ENCODE measurements around the gene POLD4. TPM values are rescaled to one million over a fixed set of nuclear protein-coding genes. Genes with fewer than 3 reads are reported as not detected.
"Not testable (repeated sequence)": the region's sequence is repeated elsewhere in the genome, so short reads cannot be mapped to it uniquely, and the experiment has no call there.

The POLD4 gene
- total RNA-seq, result 100 to 1,000 TPM in 1 of 5 experiments, 10 to 100 TPM in 4; 59.9 to 104 (median 76.1) TPM
- polyA plus RNA-seq, result 100 to 1,000 TPM in 1 of 2 donors, 10 to 100 TPM in 1; 98.9 to 116 TPM
- total RNA-seq, result 10.2 reads per million, percentile 36 among the genes with 10 or more reads in this experiment

GRCh38 chr11:67353317-67354074, at the start of gene POLD4:
POLD4 (minus strand) TSS chr11:67353546; CDS start chr11:67353399, 147 bp downstream.
- peaks cover 31 to 64% (median 50%) of the 10 kb centered on the region in 7 donors for H3K4me1 Mint-ChIP-seq
- H3K27me3 Mint-ChIP-seq, result peaks cover 0 to 5% (median 0%) of the 10 kb centered on the region in 5 donors
- H3K36me3 Mint-ChIP-seq, result no peaks in the 10 kb centered on the region
- H3K4me1 ChIP-seq (ENCODE audit: control insufficient read depth in 2 of 2, insufficient read depth in 2 of 2, low read length in 2 of 2), result peaks cover 30 to 45% of the 10 kb centered on the region in 2 donors
- peaks cover 0 to 3% (median 0%) of the 10 kb centered on the region in 3 experiments for H3K36me3 ChIP-seq (ENCODE audit: control insufficient read depth in 2 of 3, insufficient read depth in 3 of 3, low read length in 3 of 3)
- peaks cover 0 to 4% (median 0%) of the 10 kb centered on the region in 11 donors for H3K9me3 Mint-ChIP-seq
- peak within 1 kb of the TSS; percentile 97 for H3K27ac ChIP-seq (ENCODE audit: low read depth, low read length)
- H3K27ac Mint-ChIP-seq, result peak within 1 kb of the TSS; percentile 97 to 100 (median 99)
- peak within 1 kb of the TSS; percentile 96 for H3K4me3 ChIP-seq (ENCODE audit: low read length)
- POLR2A ChIA-PET, result interaction anchor here (0.7 to 17.2 kb wide), 41 partner anchors 9 to 277 kb away, joined by 3 to 272 read pairs (median 5); partner anchors contain the start of genes AIP, ANKRD13D, CDK2AP2 and CLCF1
- intact Hi-C loops (cut with micrococcal nuclease), result loop anchor here (1.0 to 10.0 kb wide), 19 partner anchors 8 to 451 kb away; partner anchors contain the start of genes AIP (in 1 of the 2), ANKRD13D (in 1 of the 2), CDK2AP2 (in 1 of the 2) and CLCF1 (in 1 of the 2)
- DNase-seq (peak; percentile 91 to 97 (median 95)), ATAC-seq (peak; percentile 93)
- peak within 1 kb of the TSS; percentile 85 to 100 (median 97) for H3K4me3 Mint-ChIP-seq
- CTCF ChIA-PET, result interaction anchor here (0.6 to 16.9 kb wide), 19 partner anchors 8 to 255 kb away, joined by 3 to 495 read pairs (median 4); partner anchors contain the start of genes AIP, CLCF1, PPP1CA and RAD9A
- H3K9me3 ChIP-seq (ENCODE audit: control insufficient read depth in 2 of 3, low read length in 3 of 3), result no peaks in the 10 kb centered on the region
- no peaks in the 10 kb centered on the region for H3K27me3 ChIP-seq (ENCODE audit: control insufficient read depth in 2 of 2, insufficient read depth in 2 of 2, low read length in 2 of 2)

GRCh38 chr11:67403085-67403484, 49.7 kb upstream of the POLD4 start:
- not testable (repeated sequence) for H3K9me3 Mint-ChIP-seq; H3K27me3 ChIP-seq (ENCODE audit: control insufficient read depth in 2 of 2, insufficient read depth in 2 of 2, low read length in 2 of 2); H3K27me3 Mint-ChIP-seq; H3K9me3 ChIP-seq (ENCODE audit: control insufficient read depth in 2 of 3, low read length in 3 of 3); DNase-seq; ATAC-seq
- peak overlapping the region; percentile 87 for H3K27ac ChIP-seq (ENCODE audit: low read depth, low read length)
- peaks cover 8 to 45% (median 15%) of the 10 kb centered on the region in 3 experiments for H3K36me3 ChIP-seq (ENCODE audit: control insufficient read depth in 2 of 3, insufficient read depth in 3 of 3, low read length in 3 of 3)
- H3K36me3 Mint-ChIP-seq, result peaks cover 0 to 48% (median 9%) of the 10 kb centered on the region in 5 donors
- H3K4me1 ChIP-seq (ENCODE audit: control insufficient read depth in 2 of 2, insufficient read depth in 2 of 2, low read length in 2 of 2), result peaks cover 61 to 63% of the 10 kb centered on the region in 2 donors
- H3K4me3 ChIP-seq (ENCODE audit: low read length), result peak overlapping the region; percentile 98
- peak overlapping the region; percentile 85 to 97 (median 95) for H3K27ac Mint-ChIP-seq
- ChIA-PET CTCF (interaction anchor here (1.0 to 6.4 kb wide), 11 partner anchors 10 to 81 kb away, joined by 3 to 67 read pairs (median 6); partner anchors contain the start of genes PTPRCAP and RAD9A), POLR2A (interaction anchor here (0.8 to 25.4 kb wide), 20 partner anchors 12 to 282 kb away, joined by 3 to 1530 read pairs (median 6); partner anchors contain the start of genes AIP, CARNS1, POLD4 and PTPRCAP)
- H3K4me3 Mint-ChIP-seq, result peak overlapping the region; percentile 90 to 100 (median 98)
- peaks cover 24 to 59% (median 52%) of the 10 kb centered on the region in 7 donors for H3K4me1 Mint-ChIP-seq
- intact Hi-C loops (cut with micrococcal nuclease), result loop anchor here (1.0 to 5.0 kb wide), 10 partner anchors 8 to 229 kb away; partner anchors contain the start of genes PTPRCAP (in 2 of the 2), AIP (in 1 of the 2) and RPS6KB2 (in 1 of the 2)

GRCh38 chr11:67402192-67402839, 49.0 kb upstream of the POLD4 start:
- not testable (repeated sequence) for H3K27me3 Mint-ChIP-seq; H3K9me3 Mint-ChIP-seq; H3K9me3 ChIP-seq (ENCODE audit: control insufficient read depth in 2 of 3, low read length in 3 of 3); H3K27me3 ChIP-seq (ENCODE audit: control insufficient read depth in 2 of 2, insufficient read depth in 2 of 2, low read length in 2 of 2); ATAC-seq
- H3K27ac ChIP-seq (ENCODE audit: low read depth, low read length), result peak overlapping the region; percentile 87
- peak overlapping the region; percentile 98 for H3K4me3 ChIP-seq (ENCODE audit: low read length)
- Mint-ChIP-seq H3K4me1 (peaks cover 23 to 59% (median 52%) of the 10 kb centered on the region in 7 donors), H3K27ac (peak overlapping the region; percentile 66 to 97 (median 95)), H3K4me3 (peak overlapping the region; percentile 72 to 100 (median 96)), H3K36me3 (peaks cover 0 to 49% (median 7%) of the 10 kb centered on the region in 5 donors)
- H3K4me1 ChIP-seq (ENCODE audit: control insufficient read depth in 2 of 2, insufficient read depth in 2 of 2, low read length in 2 of 2), result peaks cover 58 to 63% of the 10 kb centered on the region in 2 donors
- intact Hi-C loops (cut with micrococcal nuclease), result loop anchor here (1.0 to 5.0 kb wide), 6 partner anchors 19 to 230 kb away; partner anchors contain the start of genes AIP (in 1 of the 2) and RPS6KB2 (in 1 of the 2)
- CTCF ChIA-PET, result interaction anchor here (0.6 to 6.4 kb wide), 14 partner anchors 11 to 260 kb away, joined by 3 to 67 read pairs (median 4); partner anchors contain the start of genes PITPNM1 and PTPRCAP
- POLR2A ChIA-PET, result interaction anchor here (0.6 to 25.4 kb wide), 26 partner anchors 9 to 281 kb away, joined by 3 to 1530 read pairs (median 6); partner anchors contain the start of genes AIP, ANKRD13D, CARNS1 and PITPNM1
- peaks cover 14 to 53% (median 19%) of the 10 kb centered on the region in 3 experiments for H3K36me3 ChIP-seq (ENCODE audit: control insufficient read depth in 2 of 3, insufficient read depth in 3 of 3, low read length in 3 of 3)
- peak in 2 of 9 donors; percentile 13 to 38 for DNase-seq

- CTCF ChIA-PET, result interaction anchor here (0.6 to 6.4 kb wide), 17 partner anchors 10 to 259 kb away, joined by 3 to 67 read pairs (median 4); partner anchors contain the start of genes AIP, PITPNM1, POLD4 and PTPRCAP
- peaks cover 55 to 63% of the 10 kb centered on the region in 2 donors for H3K4me1 ChIP-seq (ENCODE audit: control insufficient read depth in 2 of 2, insufficient read depth in 2 of 2, low read length in 2 of 2)
- DNase-seq (peak; percentile 87 to 99 (median 92)), ATAC-seq (peak; percentile 93)
- H3K27ac ChIP-seq (ENCODE audit: low read depth, low read length), result peak within 1 kb of the TSS; percentile 87
- H3K36me3 ChIP-seq (ENCODE audit: control insufficient read depth in 2 of 3, insufficient read depth in 3 of 3, low read length in 3 of 3), result peaks cover 14 to 59% (median 19%) of the 10 kb centered on the region in 3 experiments
- POLR2A ChIA-PET, result interaction anchor here (0.5 to 25.4 kb wide), 31 partner anchors 8 to 747 kb away, joined by 3 to 1530 read pairs (median 6); partner anchors contain the start of genes AIP, ANKRD13D, CARNS1 and CDK2AP2
- no peaks in the 10 kb centered on the region for H3K27me3 ChIP-seq (ENCODE audit: control insufficient read depth in 2 of 2, insufficient read depth in 2 of 2, low read length in 2 of 2)
- Mint-ChIP-seq H3K36me3 (peaks cover 0 to 44% (median 4%) of the 10 kb centered on the region in 5 donors), H3K9me3 (peaks cover 0 to 3% (median 0%) of the 10 kb centered on the region in 11 donors), H3K27me3 (no peaks in the 10 kb centered on the region), H3K4me1 (peaks cover 22 to 59% (median 52%) of the 10 kb centered on the region in 7 donors), H3K27ac (peak within 1 kb of the TSS; percentile 81 to 97 (median 95)), H3K4me3 (peak within 1 kb of the TSS; percentile 90 to 100 (median 96))
- intact Hi-C loops (cut with micrococcal nuclease), result loop anchor here (1.0 to 5.0 kb wide), 11 partner anchors 10 to 231 kb away; partner anchors contain the start of genes RAD9A (in 2 of the 2), TMEM134 (in 2 of the 2), AIP (in 1 of the 2) and CDK2AP2 (in 1 of the 2)
- no peaks in the 10 kb centered on the region for H3K9me3 ChIP-seq (ENCODE audit: control insufficient read depth in 2 of 3, low read length in 3 of 3)
- peak within 1 kb of the TSS; percentile 98 for H3K4me3 ChIP-seq (ENCODE audit: low read length)
Measured at GRCh38 chr11:67401495-67402191, 48.3 kb upstream of the POLD4 start, which contains the start of gene PPP1CA. PPP1CA (minus strand) TSS chr11:67401858; CDS start chr11:67401782, 76 bp downstream.

- no peaks in the 10 kb centered on the region for H3K27me3 Mint-ChIP-seq
- ChIA-PET CTCF (interaction anchor here (0.7 to 6.4 kb wide), 18 partner anchors 9 to 104 kb away, joined by 3 to 67 read pairs (median 4); partner anchors contain the start of genes AIP, PITPNM1, POLD4 and PTPRCAP), POLR2A (interaction anchor here (0.5 to 25.4 kb wide), 28 partner anchors 8 to 747 kb away, joined by 3 to 1530 read pairs (median 6); partner anchors contain the start of genes AIP, ANKRD13D, CARNS1 and CDK2AP2)
- H3K36me3 ChIP-seq (ENCODE audit: control insufficient read depth in 2 of 3, insufficient read depth in 3 of 3, low read length in 3 of 3), result peaks cover 14 to 61% (median 19%) of the 10 kb centered on the region in 3 experiments
- peak overlapping the region; percentile 80 to 90 (median 84) for H3K27ac Mint-ChIP-seq
- peaks cover 0 to 3% (median 0%) of the 10 kb centered on the region in 11 donors for H3K9me3 Mint-ChIP-seq
- H3K9me3 ChIP-seq (ENCODE audit: control insufficient read depth in 2 of 3, low read length in 3 of 3), result no peaks in the 10 kb centered on the region
- DNase-seq (peak in 1 of 9 donors; percentile 39), ATAC-seq (no peak)
- peaks cover 22 to 59% (median 51%) of the 10 kb centered on the region in 7 donors for H3K4me1 Mint-ChIP-seq
- H3K36me3 Mint-ChIP-seq, result peaks cover 0 to 38% (median 4%) of the 10 kb centered on the region in 5 donors
- H3K4me3 ChIP-seq (ENCODE audit: low read length), result peak overlapping the region; percentile 79
- peak overlapping the region; percentile 81 for H3K27ac ChIP-seq (ENCODE audit: low read depth, low read length)
- H3K4me1 ChIP-seq (ENCODE audit: control insufficient read depth in 2 of 2, insufficient read depth in 2 of 2, low read length in 2 of 2), result peaks cover 53 to 59% of the 10 kb centered on the region in 2 donors
- no peaks in the 10 kb centered on the region for H3K27me3 ChIP-seq (ENCODE audit: control insufficient read depth in 2 of 2, insufficient read depth in 2 of 2, low read length in 2 of 2)
- intact Hi-C loops (cut with micrococcal nuclease), result loop anchor here (1.0 to 5.0 kb wide), 7 partner anchors 10 to 231 kb away; partner anchors contain the start of genes RAD9A (in 2 of the 2), TMEM134 (in 2 of the 2), CDK2AP2 (in 1 of the 2) and POLD4 (in 1 of the 2)
- H3K4me3 Mint-ChIP-seq, result peak overlapping the region; percentile 86 to 99 (median 92)
Measured at GRCh38 chr11:67400942-67401494, 47.7 kb upstream of the POLD4 start.

Data from naive thymus-derived CD4-positive, alpha-beta T cell (primary cell).